Measurements from ENCODE around the gene ARFGEF3. TPM values are rescaled to one million over a fixed set of nuclear protein-coding genes. Genes with fewer than 3 reads are reported as not detected.
A peak's percentile ranks its signal among the peaks of the same experiment; 100 is the strongest.

Gene ARFGEF3
- total and polyA plus RNA-seq, 2 experiments from 2014 or later: 0.43 to 1.1 TPM

DNA sequence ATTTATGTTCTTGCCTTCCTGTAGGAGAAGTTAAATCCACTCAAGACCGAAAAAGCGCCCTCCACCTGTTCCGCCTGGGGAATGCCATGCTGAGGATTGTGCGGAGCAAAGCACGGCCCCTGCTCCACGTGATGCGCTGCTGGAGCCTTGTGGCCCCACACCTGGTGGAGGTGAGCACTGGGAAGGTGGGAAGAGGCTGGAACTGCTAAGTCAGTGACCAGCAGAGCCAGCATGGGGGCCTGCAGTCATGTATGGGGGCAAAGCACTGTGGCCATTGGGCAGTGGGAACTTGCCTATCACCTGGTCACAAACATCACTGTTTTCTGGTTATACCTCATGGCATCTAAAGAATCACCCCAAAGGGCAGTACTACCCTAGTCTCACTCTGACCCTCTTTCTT is 135.0 kb downstream of the ARFGEF3 start:
- Histone ChIP-seq H3K4me1 (ENCODE audit: low read depth) (no peaks in the 10 kb centered on the region), H3K9me3 (ENCODE audit: low read depth) (no peaks in the 10 kb centered on the region), H3K27ac (no peak overlapping the region), H3K36me3 (no peaks in the 10 kb centered on the region), H3K27me3 (no peaks in the 10 kb centered on the region), H3K4me3 (no peak overlapping the region)
- TF ChIP-seq, protein P1, sequence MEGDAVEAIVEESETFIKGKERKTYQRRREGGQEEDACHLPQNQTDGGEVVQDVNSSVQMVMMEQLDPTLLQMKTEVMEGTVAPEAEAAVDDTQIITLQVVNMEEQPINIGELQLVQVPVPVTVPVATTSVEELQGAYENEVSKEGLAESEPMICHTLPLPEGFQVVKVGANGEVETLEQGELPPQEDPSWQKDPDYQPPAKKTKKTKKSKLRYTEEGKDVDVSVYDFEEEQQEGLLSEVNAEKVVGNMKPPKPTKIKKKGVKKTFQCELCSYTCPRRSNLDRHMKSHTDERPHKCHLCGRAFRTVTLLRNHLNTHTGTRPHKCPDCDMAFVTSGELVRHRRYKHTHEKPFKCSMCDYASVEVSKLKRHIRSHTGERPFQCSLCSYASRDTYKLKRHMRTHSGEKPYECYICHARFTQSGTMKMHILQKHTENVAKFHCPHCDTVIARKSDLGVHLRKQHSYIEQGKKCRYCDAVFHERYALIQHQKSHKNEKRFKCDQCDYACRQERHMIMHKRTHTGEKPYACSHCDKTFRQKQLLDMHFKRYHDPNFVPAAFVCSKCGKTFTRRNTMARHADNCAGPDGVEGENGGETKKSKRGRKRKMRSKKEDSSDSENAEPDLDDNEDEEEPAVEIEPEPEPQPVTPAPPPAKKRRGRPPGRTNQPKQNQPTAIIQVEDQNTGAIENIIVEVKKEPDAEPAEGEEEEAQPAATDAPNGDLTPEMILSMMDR (IDR thresholded peaks at IDR 0.05; ENCODE audit: low read depth, low read length): no peak
- DNase-seq (ENCODE audit: low read depth in 1 of 2, low spot score in 1 of 2): no peak

DNA sequence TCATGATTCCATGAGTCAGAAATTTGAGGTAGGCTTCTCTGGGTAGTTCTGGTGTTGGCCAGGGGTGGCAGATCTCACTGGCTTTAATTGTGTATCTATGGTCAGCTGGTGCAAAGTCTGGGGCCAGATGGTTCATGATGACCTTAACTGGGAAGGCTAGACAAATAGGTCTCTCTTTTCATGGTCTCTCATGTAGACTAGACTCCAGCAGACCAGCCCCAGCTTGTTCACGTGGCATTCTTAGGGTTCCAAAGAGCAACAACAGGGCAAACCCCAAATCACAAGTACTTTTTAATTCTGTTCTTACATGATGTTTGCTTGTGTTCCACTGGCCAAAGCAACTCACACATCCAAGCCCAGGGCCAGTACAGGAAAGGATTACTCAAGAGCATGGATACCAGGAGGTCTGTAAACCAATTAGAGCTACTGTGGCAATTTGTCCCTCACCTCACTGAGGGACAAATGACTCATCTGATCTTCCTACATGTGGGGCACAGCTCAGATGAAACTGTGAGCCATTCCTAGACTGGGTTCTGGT is 136.1 kb downstream of the ARFGEF3 start:
- peak in 1 of 2 donors; percentile 37 for DNase-seq (ENCODE audit: low read depth in 1 of 2, low spot score in 1 of 2)
- Histone ChIP-seq H3K27ac (no peak overlapping the region), H3K4me1 (ENCODE audit: low read depth) (no peaks in the 10 kb centered on the region), H3K27me3 (no peaks in the 10 kb centered on the region), H3K4me3 (no peak overlapping the region), H3K36me3 (no peaks in the 10 kb centered on the region), H3K9me3 (ENCODE audit: low read depth) (no peaks in the 10 kb centered on the region)
- TF ChIP-seq, protein P1 (IDR thresholded peaks at IDR 0.05; ENCODE audit: low read depth, low read length): no peak

DNA sequence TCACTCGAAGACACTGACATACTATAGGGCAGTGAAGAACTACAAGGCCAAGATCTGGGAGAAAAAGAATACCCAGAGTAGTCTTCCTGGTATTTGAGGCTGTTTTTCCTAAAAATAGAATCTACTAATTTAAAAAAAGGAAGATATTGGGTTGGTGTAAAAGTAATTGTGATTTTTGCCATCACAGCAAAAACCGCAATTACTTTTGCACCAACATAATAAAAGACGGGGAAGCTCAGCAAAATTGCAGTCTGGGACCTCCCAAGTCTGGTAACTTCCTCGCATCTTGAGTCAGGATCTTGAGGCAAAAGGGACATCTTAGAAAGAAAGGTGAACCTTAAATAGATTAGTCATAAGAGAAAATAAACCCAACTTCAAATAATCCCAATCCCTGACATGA is 138.7 kb downstream of the ARFGEF3 start:
- Histone ChIP-seq H3K27ac (no peak overlapping the region), H3K27me3 (no peaks in the 10 kb centered on the region), H3K4me3 (no peak overlapping the region), H3K36me3 (no peaks in the 10 kb centered on the region), H3K4me1 (ENCODE audit: low read depth) (no peaks in the 10 kb centered on the region), H3K9me3 (ENCODE audit: low read depth) (no peaks in the 10 kb centered on the region)
- no peak for DNase-seq (ENCODE audit: low read depth in 1 of 2, low spot score in 1 of 2)
- TF ChIP-seq, protein P1 (IDR thresholded peaks at IDR 0.05; ENCODE audit: low read depth, low read length): no peak

DNA sequence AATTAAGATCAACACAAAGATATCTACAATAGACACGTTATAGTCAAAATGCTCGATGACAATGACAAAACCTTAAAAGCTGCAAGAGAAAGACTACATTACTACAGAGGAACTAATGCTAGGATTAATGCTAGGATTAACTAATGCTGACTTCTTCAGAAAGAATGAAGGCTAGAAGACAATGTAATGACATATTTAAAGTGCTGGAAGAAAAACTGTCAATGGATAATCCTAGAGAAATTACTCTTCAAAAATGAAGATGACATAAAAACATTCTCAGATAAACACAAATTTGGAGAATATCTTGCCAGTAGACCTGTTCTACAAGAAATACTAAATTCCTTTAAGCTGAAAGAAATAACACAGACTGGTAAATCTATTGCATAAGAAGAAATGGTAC is 140.8 kb downstream of the ARFGEF3 start:
- Histone ChIP-seq H3K4me1 (ENCODE audit: low read depth) (no peaks in the 10 kb centered on the region), H3K27me3 (no peaks in the 10 kb centered on the region), H3K4me3 (no peak overlapping the region)

DNA sequence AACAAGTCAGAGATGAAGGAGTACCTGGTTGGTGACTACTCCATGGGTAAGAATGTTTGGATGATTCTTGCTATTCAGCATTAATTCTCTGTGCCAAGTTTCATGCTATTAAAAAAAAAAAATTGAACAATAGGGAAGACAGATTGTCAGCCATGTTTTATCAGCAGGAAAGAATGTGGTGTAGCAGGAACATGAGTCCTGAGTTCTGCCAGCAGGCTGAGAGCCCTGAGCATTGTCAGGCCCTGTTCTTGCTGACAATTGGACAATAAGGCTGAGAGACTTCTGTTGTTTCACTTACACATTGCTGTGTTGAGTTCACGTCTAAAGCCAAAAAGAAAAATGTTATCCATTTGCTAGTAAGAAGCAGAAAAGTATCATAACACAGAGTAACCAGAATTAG is 145.6 kb downstream of the ARFGEF3 start:
- H3K27me3 ChIP-seq: no peaks in the 10 kb centered on the region
- no peaks in the 10 kb centered on the region for H3K36me3 ChIP-seq
- TF ChIP-seq, protein P1 (IDR thresholded peaks at IDR 0.05; ENCODE audit: low read depth, low read length): no peak
- H3K27ac ChIP-seq: no peak overlapping the region
- no peaks in the 10 kb centered on the region for H3K9me3 ChIP-seq (ENCODE audit: low read depth)
- peak in 1 of 2 donors; percentile 62 for DNase-seq (ENCODE audit: low read depth in 1 of 2, low spot score in 1 of 2)
- no peaks in the 10 kb centered on the region for H3K4me1 ChIP-seq (ENCODE audit: low read depth)
- no peak overlapping the region for H3K4me3 ChIP-seq

More for the DNA sequence above, 140.8 kb downstream of the ARFGEF3 start:
- Histone ChIP-seq H3K27ac (no peak overlapping the region), H3K36me3 (no peaks in the 10 kb centered on the region), H3K9me3 (ENCODE audit: low read depth) (no peaks in the 10 kb centered on the region)
- DNase-seq (ENCODE audit: low read depth in 1 of 2, low spot score in 1 of 2): no peak
- TF ChIP-seq, protein P1 (IDR thresholded peaks at IDR 0.05; ENCODE audit: low read depth, low read length): no peak
